GM18505 (cell line): ENCODE measurements around the gene SLC5A5.

ENCODE experiments used
- ATAC-seq: cut with Tn5 transposase; IDR thresholded peaks from one replicate; pipeline ENCODE4 v1.9.1; 2021; ENCODE audit not compliant: unreplicated experiment
- POLR2A ChIP-seq: IDR thresholded peaks from 4 replicates; pipeline ENCODE4 v1.6.1; 2011; ENCODE audit warnings: borderline replicate concordance; ENCODE audit not compliant: insufficient read depth, insufficient read length; ENCODE audit errors: extremely low read depth

SLC5A5 gene

GRCh38 chr19:17871878-17872250 is at the start of gene SLC5A5:
TSS of gene SLC5A5 (plus strand) at chr19:17871945. CDS start at chr19:17872320, 375 bp downstream.
- ATAC-seq: no peak
- TF ChIP-seq POLR2A: no peak

GRCh38 chr19:17824339-17824738 is 47.4 kb upstream of the SLC5A5 start:
- no peak for ATAC-seq

GRCh38 chr19:17826508-17827056 is 45.2 kb upstream of the SLC5A5 start:
- TF ChIP-seq POLR2A: no peak
- ATAC-seq: no peak

More at GRCh38 chr19:17824339-17824738, 47.4 kb upstream of the SLC5A5 start:
- TF ChIP-seq POLR2A: no peak

GRCh38 chr19:17829855-17830566 is 41.7 kb upstream of the SLC5A5 start:
- no peak for ATAC-seq

GRCh38 chr19:17830567-17831418 is 41.0 kb upstream of the SLC5A5 start:
- ATAC-seq: no peak
- no peak for TF ChIP-seq POLR2A

More at GRCh38 chr19:17829855-17830566, 41.7 kb upstream of the SLC5A5 start:
- no peak for TF ChIP-seq POLR2A

GRCh38 chr19:17831419-17831888 is 40.3 kb upstream of the SLC5A5 start:
- ATAC-seq: no peak
- TF ChIP-seq POLR2A: no peak

GRCh38 chr19:17832443-17833208 is 39.1 kb upstream of the SLC5A5 start:
- ATAC-seq: no peak
- no peak for TF ChIP-seq POLR2A

GRCh38 chr19:17834350-17835181 is 37.2 kb upstream of the SLC5A5 start:
- no peak for TF ChIP-seq POLR2A

GRCh38 chr19:17835182-17836006 is 36.4 kb upstream of the SLC5A5 start:
- no peak for ATAC-seq
- no peak for TF ChIP-seq POLR2A

More at GRCh38 chr19:17834350-17835181, 37.2 kb upstream of the SLC5A5 start:
- no peak for ATAC-seq

GRCh38 chr19:17836530-17836929 is 35.2 kb upstream of the SLC5A5 start:
- no peak for ATAC-seq

GRCh38 chr19:17837972-17838371 is 33.8 kb upstream of the SLC5A5 start:
- TF ChIP-seq POLR2A: no peak
- ATAC-seq: no peak

More at GRCh38 chr19:17836530-17836929, 35.2 kb upstream of the SLC5A5 start:
- TF ChIP-seq POLR2A: no peak
